Testis (tissue), 2 donors: ENCODE measurements around the gene C1D.

ENCODE experiments used
- POLR2A ChIP-seq: fragments of 450-650 bp; IDR thresholded peaks from one replicate; pipeline ENCODE4 v1.6.1; 2017; ENCODE audit warnings: antibody characterized with exemption, mild to moderate bottlenecking, moderate library complexity
- TF ChIP-seq, protein P1 (sequence below), 3 experiments: fragments of 450-650 bp in 2 of 3; fragments of 200-600 bp in 1 of 3; sonication (generic) in 1 of 3; IDR thresholded peaks; one replicate each; pipeline ENCODE4 v1.5.1; 2016 to 2019; ENCODE audit warnings: antibody characterized with exemption in 3 of 3, mild to moderate bottlenecking in 2 of 3, moderate library complexity in 1 of 3

GRCh38 chr2:67999332-67999731 is 63.5 kb downstream of the C1D start:
- TF ChIP-seq, protein P1, sequence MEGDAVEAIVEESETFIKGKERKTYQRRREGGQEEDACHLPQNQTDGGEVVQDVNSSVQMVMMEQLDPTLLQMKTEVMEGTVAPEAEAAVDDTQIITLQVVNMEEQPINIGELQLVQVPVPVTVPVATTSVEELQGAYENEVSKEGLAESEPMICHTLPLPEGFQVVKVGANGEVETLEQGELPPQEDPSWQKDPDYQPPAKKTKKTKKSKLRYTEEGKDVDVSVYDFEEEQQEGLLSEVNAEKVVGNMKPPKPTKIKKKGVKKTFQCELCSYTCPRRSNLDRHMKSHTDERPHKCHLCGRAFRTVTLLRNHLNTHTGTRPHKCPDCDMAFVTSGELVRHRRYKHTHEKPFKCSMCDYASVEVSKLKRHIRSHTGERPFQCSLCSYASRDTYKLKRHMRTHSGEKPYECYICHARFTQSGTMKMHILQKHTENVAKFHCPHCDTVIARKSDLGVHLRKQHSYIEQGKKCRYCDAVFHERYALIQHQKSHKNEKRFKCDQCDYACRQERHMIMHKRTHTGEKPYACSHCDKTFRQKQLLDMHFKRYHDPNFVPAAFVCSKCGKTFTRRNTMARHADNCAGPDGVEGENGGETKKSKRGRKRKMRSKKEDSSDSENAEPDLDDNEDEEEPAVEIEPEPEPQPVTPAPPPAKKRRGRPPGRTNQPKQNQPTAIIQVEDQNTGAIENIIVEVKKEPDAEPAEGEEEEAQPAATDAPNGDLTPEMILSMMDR (IDR thresholded peaks at IDR 0.05): no peak
- TF ChIP-seq POLR2A: no peak
